Mucosa of descending colon (tissue), 3 donors: ENCODE data around the gene THOC2. TPM values are rescaled to one million over a fixed set of nuclear protein-coding genes. Genes with fewer than 3 reads are reported as not detected.
"Not testable (repeated sequence)": the region's sequence is repeated elsewhere in the genome, so short reads cannot be mapped to it uniquely, and the experiment has no call there.

Experiments
- ATAC-seq: fragments of 200-7000 bp; cut with Tn5 transposase; one replicate; pipeline ENCODE4 v1.9.1; 2020; ENCODE audit warnings: mild to moderate bottlenecking, moderate library complexity
- DNase-seq, 3 donors: peaks; one replicate each; pipeline ENCODE4 v3.0.0-alpha.2; 2020
- H3K36me3 ChIP-seq: fragments of 200-600 bp; one replicate; pipeline ENCODE4 v1.8.0; 2021; ENCODE audit warnings: low read depth, mild to moderate bottlenecking
- H3K4me1 ChIP-seq: fragments of 200-600 bp; one replicate; pipeline ENCODE4 v1.8.0; 2021; ENCODE audit warnings: low read depth, mild to moderate bottlenecking
- H3K4me3 ChIP-seq: fragments of 200-600 bp; one replicate; pipeline ENCODE4 v1.8.0; 2021; ENCODE audit warnings: mild to moderate bottlenecking
- H3K9me3 ChIP-seq: fragments of 200-600 bp; one replicate; pipeline ENCODE4 v1.8.0; 2021; ENCODE audit warnings: mild to moderate bottlenecking
- intact Hi-C, 2 donors: fragments of 100-400 bp; cut with DNase I in 1 of 2; cut with micrococcal nuclease in 1 of 2; formaldehyde crosslinking; loops; one replicate each; pipeline versions ENCODE4 v1.11.0 to v1.11.1; 2022; cut with DNase I, micrococcal nuclease
- total RNA-seq, 3 donors: library from RNA; stranded (reverse); fragmentation: NEBNext Ultra II Directional in 2 of 3; extraction: Animal tissue kit (Norgen Biotek cat#: 25700) in 2 of 3; gene quantifications; one replicate each; pipeline versions ENCODE4 v1.2.1 to v1.2.4, GENCODE V29; 2021 to 2023
- TF ChIP-seq, protein P1 (sequence below): fragments of 200-600 bp; IDR thresholded peaks from one replicate; pipeline ENCODE4 v1.8.0; 2022; ENCODE audit warnings: antibody characterized with exemption, mild to moderate bottlenecking
- donor health status: DM: no; HTN: no; CAD: no; lungs with moderate emphysema.
- donor health status: DM: no; HTN: no; CAD: no.
- donor health status: DM: no; HTN: yes; CAD: no.

Gene THOC2
- total RNA-seq, 3 donors from 2014 or later = 66.5 to 82.6 (median 75.8) TPM

- ATAC-seq = no peak
- intact Hi-C loops = no loop called here
- H3K4me3 ChIP-seq = no peak overlapping the region
- H3K4me1 ChIP-seq = no peaks in the 10 kb centered on the region
- H3K9me3 ChIP-seq = no peaks in the 10 kb centered on the region
- H3K36me3 ChIP-seq = no peaks in the 10 kb centered on the region
- DNase-seq = no peak
- TF ChIP-seq, protein P1, sequence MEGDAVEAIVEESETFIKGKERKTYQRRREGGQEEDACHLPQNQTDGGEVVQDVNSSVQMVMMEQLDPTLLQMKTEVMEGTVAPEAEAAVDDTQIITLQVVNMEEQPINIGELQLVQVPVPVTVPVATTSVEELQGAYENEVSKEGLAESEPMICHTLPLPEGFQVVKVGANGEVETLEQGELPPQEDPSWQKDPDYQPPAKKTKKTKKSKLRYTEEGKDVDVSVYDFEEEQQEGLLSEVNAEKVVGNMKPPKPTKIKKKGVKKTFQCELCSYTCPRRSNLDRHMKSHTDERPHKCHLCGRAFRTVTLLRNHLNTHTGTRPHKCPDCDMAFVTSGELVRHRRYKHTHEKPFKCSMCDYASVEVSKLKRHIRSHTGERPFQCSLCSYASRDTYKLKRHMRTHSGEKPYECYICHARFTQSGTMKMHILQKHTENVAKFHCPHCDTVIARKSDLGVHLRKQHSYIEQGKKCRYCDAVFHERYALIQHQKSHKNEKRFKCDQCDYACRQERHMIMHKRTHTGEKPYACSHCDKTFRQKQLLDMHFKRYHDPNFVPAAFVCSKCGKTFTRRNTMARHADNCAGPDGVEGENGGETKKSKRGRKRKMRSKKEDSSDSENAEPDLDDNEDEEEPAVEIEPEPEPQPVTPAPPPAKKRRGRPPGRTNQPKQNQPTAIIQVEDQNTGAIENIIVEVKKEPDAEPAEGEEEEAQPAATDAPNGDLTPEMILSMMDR = no peak
Observed at GRCh38 chrX:123580792-123581191, 152.1 kb downstream of the THOC2 start.

DNA sequence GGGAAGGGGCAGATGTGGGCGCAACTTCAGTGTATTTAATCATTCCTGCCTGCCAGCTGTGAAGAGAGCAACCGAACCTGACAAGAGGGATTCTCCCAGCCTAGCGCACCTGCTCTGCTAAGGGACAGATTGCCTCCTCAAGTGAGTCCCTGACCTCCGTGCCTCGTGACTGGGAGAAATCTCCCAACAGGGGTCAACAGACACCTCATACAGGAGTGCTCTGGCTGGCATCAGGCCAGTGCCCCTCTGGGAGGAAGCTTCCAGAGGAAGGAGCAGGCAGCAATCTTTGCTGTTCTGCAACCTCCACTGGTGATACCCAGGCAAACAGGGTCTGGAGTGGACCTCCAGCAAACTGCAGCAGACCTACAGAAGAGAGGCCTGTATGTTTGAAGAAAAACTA lies 158.8 kb downstream of the THOC2 start:
- ATAC-seq, DNase-seq, H3K4me1 ChIP-seq, H3K9me3 ChIP-seq, intact Hi-C loops, H3K4me3 ChIP-seq, H3K36me3 ChIP-seq: not testable (repeated sequence)

DNA sequence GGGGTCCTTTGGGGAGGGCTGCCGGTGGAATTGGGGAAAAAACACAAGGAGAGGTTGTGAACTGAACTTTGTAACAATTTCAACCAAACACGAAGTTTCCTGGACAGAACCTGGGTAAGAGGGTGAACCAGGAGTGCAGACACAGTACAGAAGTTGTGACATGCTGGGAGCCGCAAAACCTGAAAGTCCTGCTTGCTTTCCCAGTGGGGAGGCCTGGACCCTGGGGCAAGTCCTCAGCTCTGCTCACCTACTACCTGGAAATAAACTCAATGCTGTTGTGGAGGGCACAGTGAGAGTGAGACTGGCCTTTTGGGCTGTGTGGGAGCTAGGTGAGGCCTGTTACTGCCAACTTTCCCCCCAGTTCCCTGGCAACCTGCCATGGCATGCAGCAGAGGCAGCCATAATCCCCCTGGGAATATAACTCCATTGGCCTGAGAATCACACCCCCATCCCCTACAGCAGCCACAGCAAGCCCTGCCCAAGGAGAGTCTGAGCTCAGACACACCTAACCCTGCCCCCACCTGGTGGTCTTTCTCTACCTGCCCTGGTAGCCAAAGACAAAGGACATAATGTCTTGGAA lies 162.8 kb downstream of the THOC2 start:
- ATAC-seq (no peak), DNase-seq (no peak)
- no peaks in the 10 kb centered on the region for H3K4me1 ChIP-seq
- no peaks in the 10 kb centered on the region for H3K36me3 ChIP-seq
- no peak overlapping the region for H3K4me3 ChIP-seq
- intact Hi-C loops = no loop called here
- H3K9me3 ChIP-seq = no peaks in the 10 kb centered on the region
- TF ChIP-seq, protein P1 = no peak

GRCh38 chrX:123563167-123563566 lies 169.7 kb downstream of the THOC2 start:
- intact Hi-C loops = no loop called here
- TF ChIP-seq, protein P1 = no peak

GRCh38 chrX:123562342-123563146 lies 170.3 kb downstream of the THOC2 start:
- intact Hi-C loops = no loop called here
- TF ChIP-seq, protein P1 = no peak
- H3K9me3 ChIP-seq = no peaks in the 10 kb centered on the region
- H3K36me3 ChIP-seq = no peaks in the 10 kb centered on the region
- H3K4me3 ChIP-seq = no peak overlapping the region
- ATAC-seq (no peak), DNase-seq (no peak)
- H3K4me1 ChIP-seq = no peaks in the 10 kb centered on the region

More at GRCh38 chrX:123563167-123563566, 169.7 kb downstream of the THOC2 start:
- H3K36me3 ChIP-seq = no peaks in the 10 kb centered on the region
- H3K9me3 ChIP-seq = no peaks in the 10 kb centered on the region
- DNase-seq (no peak), ATAC-seq (no peak)
- H3K4me1 ChIP-seq = no peaks in the 10 kb centered on the region
- H3K4me3 ChIP-seq = no peak overlapping the region

GRCh38 chrX:123561439-123562215 lies 171.2 kb downstream of the THOC2 start:
- H3K9me3 ChIP-seq = no peaks in the 10 kb centered on the region
- H3K4me1 ChIP-seq = no peaks in the 10 kb centered on the region
- ATAC-seq = no peak
- no peaks in the 10 kb centered on the region for H3K36me3 ChIP-seq
- no peak for DNase-seq
- no peak overlapping the region for H3K4me3 ChIP-seq
- intact Hi-C loops = no loop called here
- TF ChIP-seq, protein P1 = no peak
